Fibroblast of skin of back (primary cell): ENCODE data around the gene KCNA1. TPM values are rescaled to one million over a fixed set of nuclear protein-coding genes. Genes with fewer than 3 reads are reported as not detected.
"Not testable (repeated sequence)": the region's sequence is repeated elsewhere in the genome, so short reads cannot be mapped to it uniquely, and the experiment has no call there.

Source experiments
- DNase-seq: peaks from one replicate; pipeline ENCODE4 v3.0.0-alpha.2; 2013
- polyA plus RNA-seq, 2 experiments: library from polyadenylated mRNA; unstranded; fragments of 120-200 nt; gene quantifications; one replicate each; pipeline ENCODE4 v1.2.1, GENCODE V29; 2013; ENCODE audit not compliant: insufficient read length in 2 of 2

Gene KCNA1
- 5.2 TPM for polyA plus RNA-seq (2013, experiment 1 of 2; ENCODE audit: insufficient read length)
- 3.5 TPM for polyA plus RNA-seq (2013, experiment 2 of 2; ENCODE audit: insufficient read length)

- DNase-seq: peak; percentile 55
Observed at GRCh38 chr12:4909734-4910501, at the start of gene KCNA1. KCNA1 (plus strand) TSS chr12:4909905; CDS start chr12:4911379, 1,474 bp downstream.

GRCh38 chr12:4860741-4861140, 49.0 kb upstream of the KCNA1 start:
- DNase-seq: no peak

GRCh38 chr12:4862809-4863208, 46.9 kb upstream of the KCNA1 start:
- no peak for DNase-seq

GRCh38 chr12:4864575-4864974, 45.1 kb upstream of the KCNA1 start:
- no peak for DNase-seq

GRCh38 chr12:4865246-4865645, 44.5 kb upstream of the KCNA1 start:
- no peak for DNase-seq

GRCh38 chr12:4866299-4866698, 43.4 kb upstream of the KCNA1 start:
- DNase-seq: no peak

- DNase-seq: no peak
Observed at GRCh38 chr12:4867384-4867783, 42.3 kb upstream of the KCNA1 start.

- DNase-seq: no peak
Observed at GRCh38 chr12:4870423-4870822, 39.3 kb upstream of the KCNA1 start.

- DNase-seq: no peak
Observed at GRCh38 chr12:4871514-4871913, 38.2 kb upstream of the KCNA1 start.

GRCh38 chr12:4873947-4874346, 35.8 kb upstream of the KCNA1 start:
- no peak for DNase-seq

GRCh38 chr12:4874671-4875070, 35.0 kb upstream of the KCNA1 start:
- no peak for DNase-seq

- not testable (repeated sequence) for DNase-seq
Observed at GRCh38 chr12:4879481-4879880, 30.2 kb upstream of the KCNA1 start.

GRCh38 chr12:4881266-4882064, 28.2 kb upstream of the KCNA1 start:
- DNase-seq: no peak

GRCh38 chr12:4891866-4892265, 17.8 kb upstream of the KCNA1 start:
- no peak for DNase-seq

- no peak for DNase-seq
Observed at GRCh38 chr12:4892418-4892817, 17.3 kb upstream of the KCNA1 start.

GRCh38 chr12:4894019-4894418, 15.7 kb upstream of the KCNA1 start:
- no peak for DNase-seq

GRCh38 chr12:4899364-4899763, 10.3 kb upstream of the KCNA1 start:
- peak; percentile 57 for DNase-seq

- DNase-seq: peak; percentile 98
Observed at GRCh38 chr12:4900327-4900726, 9.4 kb upstream of the KCNA1 start.

- DNase-seq: peak; percentile 71
Observed at GRCh38 chr12:4905316-4905715, 4.4 kb upstream of the KCNA1 start.

GRCh38 chr12:4908684-4909409, 858 bp upstream of the KCNA1 start:
- DNase-seq: peak; percentile 70

- DNase-seq: no peak
Observed at GRCh38 chr12:4909410-4909733, 333 bp upstream of the KCNA1 start.

GRCh38 chr12:4910502-4911315, 1.0 kb downstream of the KCNA1 start:
- DNase-seq: peak; percentile 21
